ENCODE results near the gene WNT11. TPM values are rescaled to one million over a fixed set of nuclear protein-coding genes. Genes with fewer than 3 reads are reported as not detected.

WNT11 gene
- total RNA-seq, 4 donors from 2014 or later = 0.13 to 3.2 (median 0.38) TPM

- H3K27ac ChIP-seq = no peak overlapping the region
- H3K36me3 ChIP-seq = no peaks in the 10 kb centered on the region
- no peak overlapping the region for H3K4me3 ChIP-seq
- no peaks in the 10 kb centered on the region for H3K9me3 ChIP-seq
- TF ChIP-seq CTCF (IDR thresholded peaks at IDR 0.05) (no peak), POLR2A (IDR thresholded peaks at IDR 0.05) (no peak)
- WGBS, 2 donors = 77 to 87% methylated on average over 5 to 6 of the region's 12 CpGs
- intact Hi-C loops (cut with DNase I) = no loop called here
- peaks cover 0 to 5% (median 0%) of the 10 kb centered on the region in 4 donors for H3K27me3 ChIP-seq
- H3K4me1 ChIP-seq = peaks cover 1 to 25% (median 6%) of the 10 kb centered on the region in 3 donors
- no peak for DNase-seq
These were observed 49.3 kb downstream of the WNT11 start for GRCh38 chr11:76156971-76157427.

GRCh38 chr11:76155500-76156227 is 50.6 kb downstream of the WNT11 start:
- no peak for TF ChIP-seq POLR2A (IDR thresholded peaks at IDR 0.05)
- no peak for TF ChIP-seq CTCF (IDR thresholded peaks at IDR 0.05)
- no peak overlapping the region for H3K27ac ChIP-seq
- WGBS, 2 donors = 69 to 73% methylated on average over 11 of the region's 11 CpGs
- DNase-seq = no peak
- intact Hi-C loops (cut with DNase I) = no loop called here
- no peaks in the 10 kb centered on the region for H3K9me3 ChIP-seq
- peaks cover 3 to 17% (median 6%) of the 10 kb centered on the region in 3 donors for H3K4me1 ChIP-seq
- H3K27me3 ChIP-seq = no peaks in the 10 kb centered on the region
- no peaks in the 10 kb centered on the region for H3K36me3 ChIP-seq
- H3K4me3 ChIP-seq = no peak overlapping the region

GRCh38 chr11:76153571-76153923 is 52.8 kb downstream of the WNT11 start:
- Histone ChIP-seq H3K36me3 (no peaks in the 10 kb centered on the region), H3K9me3 (no peaks in the 10 kb centered on the region), H3K4me1 (peaks cover 3 to 16% (median 6%) of the 10 kb centered on the region in 3 donors), H3K27ac (no peak overlapping the region), H3K4me3 (no peak overlapping the region), H3K27me3 (no peaks in the 10 kb centered on the region)
- TF ChIP-seq POLR2A (IDR thresholded peaks at IDR 0.05) (no peak), CTCF (IDR thresholded peaks at IDR 0.05) (no peak)
- WGBS, 2 donors = 72 to 80% methylated on average over 4 to 5 of the region's 6 CpGs
- intact Hi-C loops (cut with DNase I) = loop anchor here (5.0 kb wide), 1 partner anchor 251 kb away; no protein-coding TSS in a partner anchor
- DNase-seq = no peak

- TF ChIP-seq POLR2A (IDR thresholded peaks at IDR 0.05) (no peak), CTCF (IDR thresholded peaks at IDR 0.05) (no peak)
- intact Hi-C loops (cut with DNase I) = loop anchor here (5.0 kb wide), 1 partner anchor 251 kb away; no protein-coding TSS in a partner anchor
- no peak overlapping the region for H3K27ac ChIP-seq
- H3K36me3 ChIP-seq = no peaks in the 10 kb centered on the region
- peaks cover 3 to 16% (median 6%) of the 10 kb centered on the region in 3 donors for H3K4me1 ChIP-seq
- no peaks in the 10 kb centered on the region for H3K9me3 ChIP-seq
- no peak for DNase-seq
- H3K4me3 ChIP-seq = peak overlapping the region in 3 of 4 donors; percentile 35 to 66 (median 41)
- 63% methylated on average over 8 to 9 of the region's 13 CpGs for WGBS, 2 donors
- no peaks in the 10 kb centered on the region for H3K27me3 ChIP-seq
These were observed 53.3 kb downstream of the WNT11 start for GRCh38 chr11:76152741-76153570.

All from esophagus squamous epithelium (tissue), 5 donors.